Measurements from ENCODE around the gene SLC25A20.

DNA sequence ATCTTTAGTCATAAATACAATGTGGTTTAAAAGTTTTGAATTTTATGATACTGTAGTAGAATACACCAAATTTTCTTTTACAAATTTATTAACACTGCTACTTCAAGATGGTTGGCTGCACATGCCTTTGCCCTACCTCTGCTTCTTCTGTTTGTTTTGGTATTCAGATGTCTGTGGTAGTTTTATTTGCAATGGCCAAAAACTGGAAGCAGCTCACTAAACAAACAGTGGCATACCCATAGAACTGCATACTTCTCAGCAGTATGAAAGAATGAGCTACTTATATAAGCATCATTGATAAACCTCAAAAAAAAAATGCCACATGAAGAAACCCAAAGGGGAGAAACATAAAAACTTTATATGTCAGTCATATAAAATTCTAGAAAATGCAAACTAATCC is 39.5 kb upstream of the SLC25A20 start:
- TF ChIP-seq CTCF (IDR thresholded peaks at IDR 0.05) (no peak), POLR2A (IDR thresholded peaks at IDR 0.05) (no peak)

Measured in uterus (tissue), 2 donors.